GM18519 (cell line): ENCODE results near the gene CDC7.

ENCODE experiments used
- ATAC-seq: cut with Tn5 transposase; IDR thresholded peaks from one replicate; pipeline ENCODE4 v1.9.1; 2021; ENCODE audit warnings: mild to moderate bottlenecking, moderate library complexity; ENCODE audit not compliant: unreplicated experiment, low FRiP score

The CDC7 gene

DNA sequence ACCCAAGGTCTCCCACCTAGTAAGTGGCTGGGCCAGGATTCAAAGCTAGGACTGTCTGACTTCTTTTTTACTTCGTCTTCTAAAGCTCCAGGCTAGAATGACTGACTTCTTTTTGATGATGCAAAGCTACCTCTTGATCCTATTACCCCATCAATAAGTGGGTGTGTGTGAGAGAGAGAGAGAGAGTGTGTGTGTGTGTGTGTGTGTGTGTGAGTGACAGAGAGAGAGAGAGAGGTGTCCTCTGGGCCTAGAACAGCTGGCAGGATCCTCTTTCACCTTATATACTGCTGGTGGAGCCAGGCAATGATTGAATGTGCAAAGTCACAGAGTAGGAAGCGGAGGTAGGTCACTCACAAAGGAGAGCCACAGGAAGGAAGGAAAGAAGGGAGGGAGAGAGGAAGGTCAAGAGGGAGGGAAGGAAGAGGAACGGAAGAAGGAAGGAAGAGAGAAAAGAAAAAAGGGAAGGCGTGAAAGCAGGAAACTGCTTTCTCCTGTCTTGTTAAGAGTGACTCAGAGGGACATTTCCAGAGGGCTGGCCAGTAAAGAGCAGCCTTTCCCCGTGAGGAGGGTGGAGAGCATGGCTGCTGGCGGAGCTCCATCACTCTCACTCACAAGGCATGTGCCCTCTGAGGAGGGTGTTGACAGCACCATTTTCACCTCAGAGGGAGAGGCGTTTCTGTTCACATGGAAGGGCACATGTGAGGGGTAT, 68.9 kb downstream of the CDC7 start:
- no peak for ATAC-seq

DNA sequence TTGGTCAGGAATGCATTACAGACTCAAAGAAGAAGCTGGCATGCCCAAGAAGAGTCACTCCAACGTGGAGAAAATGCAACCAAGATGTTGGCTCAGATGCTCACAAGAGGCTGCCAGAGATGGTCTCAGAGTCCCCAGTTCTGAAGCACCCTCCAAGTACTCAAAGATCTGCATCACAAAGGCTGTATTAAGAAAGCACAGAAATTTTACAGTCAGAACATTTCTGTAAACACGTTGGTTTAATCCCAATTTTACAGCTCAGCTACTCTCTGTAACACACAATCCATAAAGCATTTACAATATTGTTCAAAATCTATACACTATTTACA, 69.4 kb downstream of the CDC7 start:
- ATAC-seq, result no peak

DNA sequence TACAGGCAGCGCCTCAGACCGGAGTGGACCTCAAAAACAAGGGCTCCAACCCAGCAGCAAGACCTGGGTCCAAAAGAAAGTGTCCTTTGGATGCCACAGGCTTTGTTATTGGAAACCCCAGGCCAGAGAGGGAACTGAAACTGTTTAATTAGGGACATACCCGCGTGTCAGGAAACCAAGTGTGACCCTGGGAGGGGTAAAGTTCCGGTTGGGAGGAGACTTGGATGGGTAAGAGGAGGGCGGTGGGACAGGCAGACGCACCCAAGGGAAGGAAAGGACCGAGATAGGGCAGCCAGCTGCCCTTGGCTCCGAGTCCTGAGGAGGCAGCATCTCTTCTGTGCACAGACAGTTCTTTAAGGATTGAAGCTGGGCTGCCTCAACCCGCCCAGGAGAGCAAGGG, 71.4 kb downstream of the CDC7 start:
- no peak for ATAC-seq
